22Rv1 (cell line): ENCODE measurements around the gene GPATCH1.

Experiments
- CTCF ChIP-seq: fragments of 450-650 bp; IDR thresholded peaks from 2 replicates; pipeline ENCODE4 v1.5.1; 2017; ENCODE audit warnings: mild to moderate bottlenecking
- ZFX ChIP-seq: fragments of 450-650 bp; IDR thresholded peaks from 2 replicates; pipeline ENCODE4 v1.6.1; 2017; ENCODE audit warnings: antibody characterized with exemption, borderline replicate concordance

DNA sequence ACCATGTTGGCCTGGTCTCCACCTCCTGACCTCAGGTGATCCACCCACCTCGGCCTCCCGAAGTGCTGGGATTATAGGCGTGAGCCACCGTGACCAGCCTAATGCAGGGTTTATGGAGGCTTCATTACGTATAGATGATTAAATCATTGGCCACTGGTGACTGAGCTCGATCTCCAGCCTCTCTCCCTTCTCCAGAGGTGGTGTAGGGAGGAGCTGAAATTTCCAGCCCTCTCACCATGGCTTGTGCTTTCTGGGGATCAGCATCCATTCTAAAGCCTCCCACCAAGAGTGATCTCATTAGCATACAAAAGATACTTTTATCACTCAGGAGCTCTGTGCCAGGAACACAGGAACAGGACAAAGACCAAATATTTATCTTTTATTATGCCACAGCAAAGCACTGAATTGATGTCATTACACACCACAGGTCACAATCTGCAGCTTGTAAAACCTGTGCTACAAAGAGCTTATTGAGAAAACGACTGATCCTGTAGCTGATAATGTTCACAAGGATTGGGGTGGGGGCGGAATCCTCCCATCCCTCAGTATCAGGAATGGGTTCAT is 48.7 kb upstream of the GPATCH1 start:
- TF ChIP-seq CTCF = no peak
- no peak for TF ChIP-seq ZFX
